Upper lobe of left lung (tissue), 4 donors: ENCODE results near the gene GALNT11.

Experiments used
- CTCF ChIP-seq, 6 experiments: fragments of 450-650 bp in 4 of 6; fragments of 200-600 bp in 2 of 6; sonication (generic) in 2 of 6; IDR thresholded peaks; one replicate each; pipeline ENCODE4 v1.5.1; 2016 to 2019; ENCODE audit warnings: antibody characterized with exemption in 6 of 6
- EP300 ChIP-seq, 4 donors: sonication (generic); formaldehyde crosslinking; IDR thresholded peaks; one replicate each; pipeline ENCODE4 v1.5.1; 2017; ENCODE audit warnings: antibody characterized with exemption in 4 of 4, control low read depth in 2 of 4
- POLR2A ChIP-seq, 4 donors: fragments of 450-650 bp; IDR thresholded peaks; one replicate each; pipeline ENCODE4 v1.5.1; 2016 to 2017; ENCODE audit warnings: antibody characterized with exemption in 4 of 4, mild to moderate bottlenecking in 2 of 4
- POLR2AphosphoS5 ChIP-seq, 2 donors: sonication (generic); formaldehyde crosslinking; IDR thresholded peaks; one replicate each; pipeline ENCODE4 v1.5.1; 2017; ENCODE audit warnings: antibody characterized with exemption in 2 of 2

- TF ChIP-seq POLR2A (IDR thresholded peaks at IDR 0.05) (no peak), CTCF (IDR thresholded peaks at IDR 0.05) (no peak), EP300 (IDR thresholded peaks at IDR 0.05) (no peak), POLR2AphosphoS5 (IDR thresholded peaks at IDR 0.05) (no peak)
These were observed 10.8 kb upstream of the GALNT11 start for GRCh38 chr7:152014722-152015121.
